ENCODE data around the gene ARL17A.
"Not testable (repeated sequence)": the region's sequence is repeated elsewhere in the genome, so short reads cannot be mapped to it uniquely, and the experiment has no call there.

- not testable (repeated sequence) for TF ChIP-seq CTCF, POLR2AphosphoS5 (IDR thresholded peaks at IDR 0.05)
Measured at GRCh38 chr17:46475583-46475982, 103.9 kb downstream of the ARL17A start.

Measured in suprapubic skin (tissue), 3 donors.